PC-3 (cell line): ENCODE data around the gene TRO. TPM values are rescaled to one million over a fixed set of nuclear protein-coding genes. Genes with fewer than 3 reads are reported as not detected.

Experiments
- ATAC-seq: fragments of 200-7000 bp; cut with Tn5 transposase; 2 replicates; pipeline ENCODE4 v1.9.1; 2020; ENCODE audit warnings: mild to moderate bottlenecking, moderate library complexity
- BruUV-seq: library from RNA; stranded (reverse); fragments of 400-500 nt; replicated peaks from 2 replicates; lab custom pipeline; 2021; lab: Mats Ljungman, UMichigan
- CTCF ChIA-PET: fragments of 300-600 bp; sonication (Branson Sonifier 250); formaldehyde crosslinking; loops from one replicate; lab custom pipeline; 2022; ENCODE audit warnings: antibody characterized with exemption; lab: Charles Lee
- POLR2A ChIA-PET: fragments of 300-600 bp; sonication (Branson Sonifier 250); formaldehyde crosslinking; loops from one replicate; lab custom pipeline; 2022; ENCODE audit warnings: antibody characterized with exemption; ENCODE audit not compliant: unreplicated experiment; lab: Charles Lee
- DNase-seq: peaks from one replicate; pipeline ENCODE4 v3.0.0-alpha.2; 2015
- H2AFZ ChIP-seq: fragments of 300-600 bp; sonication (generic); 2 replicates; pipeline ENCODE4 v1.6.0; 2016; ENCODE audit warnings: antibody characterized with exemption, low read length
- H3F3A ChIP-seq: fragments of 300-600 bp; sonication (generic); one replicate; pipeline ENCODE4 v1.6.0; 2017; ENCODE audit warnings: antibody characterized with exemption, low read length, control low read depth, mild to moderate bottlenecking; ENCODE audit not compliant: unreplicated experiment
- H3K27ac ChIP-seq: fragments of 300-600 bp; sonication (generic); 2 replicates; pipeline ENCODE4 v1.5.1; 2016; ENCODE audit warnings: mild to moderate bottlenecking, low read length
- H3K27me3 ChIP-seq: fragments of 300-600 bp; sonication (generic); 2 replicates; pipeline ENCODE4 v1.6.1; 2016; ENCODE audit warnings: low read length, mixed read lengths
- H3K36me3 ChIP-seq: fragments of 300-600 bp; sonication (generic); 2 replicates; pipeline ENCODE4 v1.6.1; 2016; ENCODE audit warnings: low read depth, mixed run types, low read length, mixed read lengths
- H3K4me1 ChIP-seq: fragments of 300-600 bp; sonication (generic); 2 replicates; pipeline ENCODE4 v1.5.1; 2016; ENCODE audit warnings: low read length; ENCODE audit not compliant: insufficient read depth
- H3K4me2 ChIP-seq: fragments of 300-600 bp; sonication (generic); 2 replicates; pipeline ENCODE4 v1.6.0; 2016; ENCODE audit warnings: low read length
- H3K4me3 ChIP-seq: fragments of 300-600 bp; sonication (generic); 2 replicates; pipeline ENCODE4 v1.5.1; 2016; ENCODE audit warnings: mild to moderate bottlenecking, low read length, mixed read lengths
- H3K79me2 ChIP-seq: fragments of 300-600 bp; sonication (generic); 2 replicates; pipeline ENCODE4 v1.6.1; 2017; ENCODE audit warnings: low read length, mixed read lengths
- H3K9ac ChIP-seq: fragments of 300-600 bp; sonication (generic); 2 replicates; pipeline ENCODE4 v1.6.0; 2016; ENCODE audit warnings: mild to moderate bottlenecking, low read length
- H3K9me2 ChIP-seq: fragments of 300-600 bp; sonication (generic); replicated peaks from 2 replicates; pipeline ENCODE4 v1.6.1; 2016; ENCODE audit warnings: mixed run types, low read length, mixed read lengths
- H3K9me3 ChIP-seq: fragments of 300-600 bp; sonication (generic); 2 replicates; pipeline ENCODE4 v1.6.1; 2016; ENCODE audit warnings: low read length, mixed read lengths
- H4K20me1 ChIP-seq: fragments of 300-600 bp; sonication (generic); 2 replicates; pipeline ENCODE4 v1.6.1; 2016; ENCODE audit warnings: low read length, mixed read lengths
- CTCF ChIP-seq: fragments of 300-600 bp; sonication (generic); conservative IDR thresholded peaks from 2 replicates; pipeline ENCODE4 v1.5.1; 2017; ENCODE audit warnings: antibody characterized with exemption, low read depth, mild to moderate bottlenecking, low read length
- EZH2 ChIP-seq: fragments of 300-600 bp; sonication (generic); IDR thresholded peaks from one replicate; pipeline ENCODE4 v1.6.1; 2017; ENCODE audit warnings: antibody characterized with exemption, mild to moderate bottlenecking, low read length; ENCODE audit not compliant: unreplicated experiment
- EZH2phosphoT487 ChIP-seq: fragments of 300-600 bp; sonication (generic); IDR thresholded peaks from 2 replicates; pipeline ENCODE4 v1.6.1; 2018; ENCODE audit warnings: mild to moderate bottlenecking, antibody characterized with exemption, low read length, borderline replicate concordance
- intact Hi-C: fragments of 100-400 bp; cut with micrococcal nuclease; formaldehyde crosslinking; loops from 2 replicates; pipeline ENCODE4 v1.9.0; 2023
- total RNA-seq: library from RNA; depleted of rRNA; stranded (reverse); fragments of >200 nt; gene quantifications from 2 replicates; pipeline ENCODE4 v1.2.3, GENCODE V29; 2014

TRO gene
- total RNA-seq, 1 experiment from 2014 or later, result not detected

- Histone ChIP-seq H3K79me2 (no peaks in the 10 kb centered on the region), H3K4me3 (no peak overlapping the region), H3K27ac (no peak overlapping the region), H4K20me1 (no peaks in the 10 kb centered on the region), H2AFZ (no peak overlapping the region), H3K36me3 (no peaks in the 10 kb centered on the region), H3K9me3 (no peaks in the 10 kb centered on the region), H3K4me1 (no peaks in the 10 kb centered on the region), H3K9ac (no peak overlapping the region), H3F3A (no peaks in the 10 kb centered on the region), H3K27me3 (no peaks in the 10 kb centered on the region), H3K4me2 (no peak overlapping the region), H3K9me2 (no peaks in the 10 kb centered on the region)
- TF ChIP-seq EZH2phosphoT487 (no peak), EZH2 (no peak), CTCF (no peak)
- BruUV-seq, result no TSS peak
- ChIA-PET POLR2A (no interaction called here), CTCF (no interaction called here)
- ATAC-seq, result no peak
- DNase-seq, result no peak
- intact Hi-C loops, result no loop called here
These were observed 8.3 kb downstream of the TRO start for GRCh38 chrX:54928876-54929275.

- H3K36me3 ChIP-seq, result no peaks in the 10 kb centered on the region
- ChIA-PET POLR2A (no interaction called here), CTCF (no interaction called here)
- no peak for DNase-seq
- H4K20me1 ChIP-seq, result no peaks in the 10 kb centered on the region
- no peaks in the 10 kb centered on the region for H3K27me3 ChIP-seq
- H3K27ac ChIP-seq, result no peak overlapping the region
- no peaks in the 10 kb centered on the region for H3K4me1 ChIP-seq
- H3K9ac ChIP-seq, result no peak overlapping the region
- no peak overlapping the region for H2AFZ ChIP-seq
- no peaks in the 10 kb centered on the region for H3K9me3 ChIP-seq
- no peak for TF ChIP-seq CTCF
- H3K9me2 ChIP-seq, result no peaks in the 10 kb centered on the region
- ATAC-seq, result no peak
- intact Hi-C loops, result no loop called here
- no peak overlapping the region for H3K4me3 ChIP-seq
- H3K4me2 ChIP-seq, result no peak overlapping the region
- H3F3A ChIP-seq, result no peaks in the 10 kb centered on the region
- no TSS peak for BruUV-seq
- no peaks in the 10 kb centered on the region for H3K79me2 ChIP-seq
These were observed 9.8 kb downstream of the TRO start for GRCh38 chrX:54930291-54931049.

GRCh38 chrX:54931107-54931506 lies 10.5 kb downstream of the TRO start:
- DNase-seq (no peak), ATAC-seq (no peak)
- Histone ChIP-seq H3K4me2 (no peak overlapping the region), H3K9ac (no peak overlapping the region), H3K9me3 (no peaks in the 10 kb centered on the region), H4K20me1 (no peaks in the 10 kb centered on the region), H3K4me1 (no peaks in the 10 kb centered on the region), H3K9me2 (no peaks in the 10 kb centered on the region), H3K79me2 (no peaks in the 10 kb centered on the region), H3K4me3 (no peak overlapping the region), H3F3A (no peaks in the 10 kb centered on the region), H3K36me3 (no peaks in the 10 kb centered on the region), H3K27me3 (no peaks in the 10 kb centered on the region), H3K27ac (no peak overlapping the region), H2AFZ (no peak overlapping the region)
- ChIA-PET CTCF (no interaction called here), POLR2A (no interaction called here)
- BruUV-seq, result no TSS peak
- intact Hi-C loops, result no loop called here
- TF ChIP-seq CTCF, result no peak
- no peak for TF ChIP-seq EZH2phosphoT487
- no peak for TF ChIP-seq EZH2
